Activated T-helper 2 cell treated with anti-CD3 and anti-CD28 coated beads, Interferon-gamma antibody, Interleukin-2, Interleukin-4, amounts not matched to agents 10 μg/mL and 5 μg/mL and 100 μg/mL, durations not matched to agents 14 hours and 24 hours and 36 hours (primary cell): ENCODE data around the gene CD2. TPM values are rescaled to one million over a fixed set of nuclear protein-coding genes. Genes with fewer than 3 reads are reported as not detected.

Experiments
- DNase-seq: peaks from one replicate; pipeline ENCODE4 v3.0.0; 2021; ENCODE audit warnings: low spot score
- H3K27ac Mint-ChIP-seq: one replicate; pipeline ENCODE4 v1.8.0; 2021; ENCODE audit warnings: mixed read lengths
- H3K27me3 Mint-ChIP-seq: one replicate; pipeline ENCODE4 v1.8.0; 2021; ENCODE audit warnings: low read depth, mixed read lengths
- H3K36me3 Mint-ChIP-seq: one replicate; pipeline ENCODE4 v1.8.0; 2021; ENCODE audit warnings: low read depth, mixed read lengths
- H3K4me1 Mint-ChIP-seq: one replicate; pipeline ENCODE4 v1.8.0; 2021; ENCODE audit warnings: low read depth, mixed read lengths
- H3K4me3 Mint-ChIP-seq: one replicate; pipeline ENCODE4 v1.8.0; 2021; ENCODE audit warnings: low read depth, mild to moderate bottlenecking, moderate library complexity, mixed read lengths
- H3K9me3 Mint-ChIP-seq: one replicate; pipeline ENCODE4 v1.8.0; 2021; ENCODE audit warnings: mixed read lengths
- intact Hi-C: fragments of 100-400 bp; cut with micrococcal nuclease; formaldehyde crosslinking; loops from one replicate; pipeline ENCODE4 v1.15.1; 2023
- total RNA-seq: library from RNA; stranded (reverse); gene quantifications from 2 replicates; pipeline ENCODE4 v1.2.3, GENCODE V29; 2022

Gene CD2
- total RNA-seq, 1 donor from 2014 or later, result 304 TPM

GRCh38 chr1:116737020-116737854, 17.0 kb upstream of the CD2 start:
- Mint-ChIP-seq H3K4me1 (peaks cover 69% of the 10 kb centered on the region), H3K27ac (peak overlapping the region; percentile 100)

GRCh38 chr1:116737855-116738321, 16.3 kb upstream of the CD2 start:
- intact Hi-C loops, result loop anchor here (1.0 to 10.0 kb wide), 12 partner anchors 11 to 359 kb away; partner anchors contain the start of genes CD2 and CD58
- Mint-ChIP-seq H3K4me1 (peaks cover 65% of the 10 kb centered on the region), H3K27me3 (no peaks in the 10 kb centered on the region), H3K4me3 (peak overlapping the region; percentile 61), H3K27ac (peak overlapping the region; percentile 100), H3K9me3 (peaks cover 11% of the 10 kb centered on the region), H3K36me3 (peaks cover 14% of the 10 kb centered on the region)
- peak; percentile 39 for DNase-seq

More at GRCh38 chr1:116737020-116737854, 17.0 kb upstream of the CD2 start:
- Mint-ChIP-seq H3K4me3 (peak overlapping the region; percentile 61), H3K9me3 (peaks cover 7% of the 10 kb centered on the region), H3K27me3 (no peaks in the 10 kb centered on the region), H3K36me3 (peaks cover 12% of the 10 kb centered on the region)
- intact Hi-C loops, result loop anchor here (1.0 to 10.0 kb wide), 7 partner anchors 10 to 325 kb away; partner anchors contain the start of gene CD58
- peak; percentile 70 for DNase-seq

DNA sequence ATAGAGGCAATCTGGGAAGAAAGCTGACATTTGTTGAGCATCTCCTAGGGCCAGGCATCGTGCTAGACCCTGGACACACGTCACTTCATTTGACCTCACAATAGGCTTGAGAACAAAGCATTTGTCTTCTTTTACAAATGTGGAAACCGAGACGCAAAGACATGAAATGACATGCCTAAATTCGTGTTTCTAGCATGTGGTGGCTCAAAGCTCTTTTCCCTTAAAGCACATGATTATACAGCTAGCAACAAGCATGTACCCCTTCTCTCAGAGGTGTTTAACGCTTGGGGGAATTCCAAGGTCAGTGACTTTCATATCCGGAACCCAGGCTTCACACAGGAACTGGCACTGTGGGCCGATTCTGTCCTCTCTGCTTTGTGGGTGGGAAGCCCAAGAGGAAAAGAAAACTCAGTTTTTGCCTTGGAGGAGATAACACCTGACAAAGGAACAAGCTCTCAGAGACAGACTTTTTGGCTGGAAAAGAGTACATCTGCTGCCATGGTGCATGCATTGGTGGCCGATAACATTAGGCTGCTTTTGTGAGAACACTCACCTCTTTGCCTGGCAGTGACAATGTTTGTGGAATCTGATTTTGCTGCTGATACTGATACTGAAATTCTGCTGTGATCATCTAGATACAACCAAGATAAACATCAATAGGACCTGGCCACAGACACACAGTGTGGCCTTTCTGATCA, 15.4 kb upstream of the CD2 start:
- Mint-ChIP-seq H3K9me3 (peaks cover 21% of the 10 kb centered on the region), H3K27ac (peak overlapping the region; percentile 100), H3K4me3 (peak overlapping the region; percentile 61), H3K36me3 (peaks cover 24% of the 10 kb centered on the region), H3K27me3 (no peaks in the 10 kb centered on the region), H3K4me1 (peaks cover 59% of the 10 kb centered on the region)
- peak; percentile 57 for DNase-seq
- intact Hi-C loops, result loop anchor here (1.0 to 10.0 kb wide), 7 partner anchors 15 to 360 kb away; partner anchors contain the start of genes CD2 and CD58

GRCh38 chr1:116739371-116740012, 14.7 kb upstream of the CD2 start:
- no peaks in the 10 kb centered on the region for H3K27me3 Mint-ChIP-seq
- peaks cover 56% of the 10 kb centered on the region for H3K4me1 Mint-ChIP-seq
- peaks cover 30% of the 10 kb centered on the region for H3K36me3 Mint-ChIP-seq
- peaks cover 27% of the 10 kb centered on the region for H3K9me3 Mint-ChIP-seq
- peak overlapping the region; percentile 61 for H3K4me3 Mint-ChIP-seq
- intact Hi-C loops, result loop anchor here (2.0 to 10.0 kb wide), 3 partner anchors 165 to 361 kb away; partner anchors contain the start of gene CD58
- DNase-seq, result no peak
- H3K27ac Mint-ChIP-seq, result peak overlapping the region; percentile 100

DNA sequence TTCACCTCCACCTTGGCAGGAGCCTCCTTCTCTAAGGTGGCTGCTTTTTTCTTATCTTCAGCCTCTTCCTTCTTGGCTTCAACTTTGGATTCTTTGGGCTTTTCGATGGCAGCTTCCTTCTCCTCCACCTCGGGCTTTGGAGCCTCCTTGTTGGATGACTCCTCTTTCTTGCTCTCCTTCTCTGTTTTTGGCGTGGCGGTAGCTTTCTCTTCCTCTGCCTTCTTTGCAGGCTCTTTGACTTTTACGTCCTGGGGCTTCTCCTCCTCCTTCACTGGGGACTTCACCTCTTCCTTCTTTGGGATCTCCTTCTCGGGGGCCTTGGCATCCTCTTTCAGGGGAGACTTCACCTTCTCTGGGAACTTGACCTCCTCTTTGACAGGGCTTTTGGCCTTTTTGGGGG, 13.9 kb upstream of the CD2 start:
- intact Hi-C loops, result no loop called here
- no peaks in the 10 kb centered on the region for H3K27me3 Mint-ChIP-seq
- H3K9me3 Mint-ChIP-seq, result peaks cover 36% of the 10 kb centered on the region
- H3K36me3 Mint-ChIP-seq, result peaks cover 38% of the 10 kb centered on the region
- H3K27ac Mint-ChIP-seq, result peak overlapping the region; percentile 100
- DNase-seq, result no peak
- peaks cover 56% of the 10 kb centered on the region for H3K4me1 Mint-ChIP-seq
- peak overlapping the region; percentile 27 for H3K4me3 Mint-ChIP-seq

GRCh38 chr1:116740746-116741145, 13.5 kb upstream of the CD2 start:
- Mint-ChIP-seq H3K27me3 (no peaks in the 10 kb centered on the region), H3K9me3 (peaks cover 40% of the 10 kb centered on the region), H3K4me1 (peaks cover 52% of the 10 kb centered on the region), H3K27ac (peak overlapping the region; percentile 100), H3K4me3 (peak overlapping the region; percentile 24), H3K36me3 (peaks cover 43% of the 10 kb centered on the region)
- DNase-seq, result no peak
- intact Hi-C loops, result no loop called here

DNA sequence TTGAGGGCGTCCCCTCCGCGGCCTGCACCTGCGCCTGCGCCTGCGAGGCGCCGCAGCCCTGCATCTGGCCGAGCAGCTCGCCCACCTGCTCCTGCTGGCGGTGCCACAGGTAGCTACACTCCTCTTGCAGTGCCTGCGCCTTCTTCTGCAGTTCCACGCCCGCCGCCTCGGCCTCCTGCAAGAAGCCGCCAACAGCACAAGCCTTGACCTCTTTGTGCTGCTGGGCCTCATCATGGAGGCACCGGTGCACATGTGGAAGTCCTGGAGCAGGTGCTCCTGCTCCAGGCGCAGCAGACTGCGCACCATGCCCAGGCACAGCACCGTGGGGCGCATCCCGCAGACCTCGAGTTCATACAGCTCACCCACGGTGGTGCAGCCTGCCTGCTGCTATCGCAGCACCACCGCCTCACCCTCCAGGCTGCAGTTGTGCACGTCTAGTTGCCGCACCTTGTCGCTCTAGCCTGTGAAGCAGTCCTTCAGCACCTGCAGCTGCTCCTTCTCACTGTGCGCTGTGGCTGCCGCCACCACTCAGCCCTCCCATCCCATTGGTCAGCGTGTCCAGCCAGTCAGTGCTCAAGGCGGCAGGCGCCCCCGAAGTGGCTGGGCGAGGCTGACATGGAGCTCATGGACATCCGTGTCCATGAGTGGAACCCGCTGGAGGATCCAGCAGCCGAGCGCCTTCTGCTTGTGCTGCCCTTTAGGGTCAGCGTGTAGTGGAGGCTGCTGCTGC, 12.2 kb upstream of the CD2 start:
- DNase-seq, result no peak
- Mint-ChIP-seq H3K4me3 (no peak overlapping the region), H3K27ac (no peak overlapping the region), H3K36me3 (peaks cover 52% of the 10 kb centered on the region), H3K27me3 (no peaks in the 10 kb centered on the region), H3K4me1 (peaks cover 41% of the 10 kb centered on the region), H3K9me3 (peaks cover 53% of the 10 kb centered on the region)
- intact Hi-C loops, result no loop called here

GRCh38 chr1:116743535-116743934, 10.7 kb upstream of the CD2 start:
- H3K27ac Mint-ChIP-seq, result peak overlapping the region; percentile 9
- H3K4me3 Mint-ChIP-seq, result no peak overlapping the region
- DNase-seq, result no peak
- H3K36me3 Mint-ChIP-seq, result peaks cover 65% of the 10 kb centered on the region
- intact Hi-C loops, result no loop called here
- no peaks in the 10 kb centered on the region for H3K27me3 Mint-ChIP-seq
- H3K4me1 Mint-ChIP-seq, result peaks cover 26% of the 10 kb centered on the region
- H3K9me3 Mint-ChIP-seq, result peaks cover 68% of the 10 kb centered on the region

DNA sequence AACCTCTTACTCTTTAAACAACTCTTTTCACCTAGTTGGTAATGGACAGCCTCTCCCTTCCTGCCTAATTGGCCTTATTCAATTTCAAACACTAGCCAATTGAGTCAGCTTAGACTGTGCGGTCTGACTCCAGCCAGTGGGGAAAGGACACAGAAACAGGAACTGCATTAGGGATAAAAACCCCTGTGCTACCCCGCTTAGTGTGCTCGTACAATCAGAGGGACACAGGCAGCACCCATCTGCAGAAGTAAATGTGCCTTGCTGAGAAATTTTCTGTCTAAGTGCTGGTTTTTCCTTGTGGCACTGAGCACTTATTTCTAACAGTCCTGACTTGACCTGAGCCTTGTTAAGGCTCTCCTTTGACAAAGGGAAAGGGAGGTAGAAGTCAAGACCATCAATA, 6.0 kb upstream of the CD2 start:
- DNase-seq, result no peak

DNA sequence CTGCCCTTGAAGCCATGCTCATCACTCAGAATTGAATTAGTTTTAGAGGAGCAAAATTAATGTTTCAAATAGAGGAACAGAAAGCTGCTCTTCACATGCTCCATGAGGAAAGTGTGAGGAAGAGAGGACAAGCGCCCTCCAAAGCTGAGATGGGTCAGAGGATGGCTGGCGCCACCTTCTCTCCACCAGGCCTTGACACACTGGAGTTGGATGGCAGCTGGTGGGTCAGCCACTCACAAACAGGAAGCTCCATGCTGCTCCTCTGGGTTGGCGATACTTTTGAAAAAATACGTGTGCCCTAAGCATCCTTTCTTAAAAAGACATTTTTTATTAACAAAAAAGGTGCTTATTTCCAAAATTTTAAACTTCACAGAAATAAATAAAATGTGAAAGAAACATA, 3.1 kb upstream of the CD2 start:
- peaks cover 28% of the 10 kb centered on the region for H3K4me1 Mint-ChIP-seq
- no peak for DNase-seq
- peaks cover 58% of the 10 kb centered on the region for H3K36me3 Mint-ChIP-seq
- H3K9me3 Mint-ChIP-seq, result peaks cover 43% of the 10 kb centered on the region
- peak overlapping the region; percentile 83 for H3K27ac Mint-ChIP-seq
- intact Hi-C loops, result no loop called here
- H3K4me3 Mint-ChIP-seq, result no peak overlapping the region
- H3K27me3 Mint-ChIP-seq, result no peaks in the 10 kb centered on the region

More for the DNA sequence above, 6.0 kb upstream of the CD2 start:
- Mint-ChIP-seq H3K36me3 (peaks cover 63% of the 10 kb centered on the region), H3K4me3 (no peak overlapping the region), H3K4me1 (peaks cover 19% of the 10 kb centered on the region), H3K9me3 (peaks cover 72% of the 10 kb centered on the region), H3K27ac (no peak overlapping the region), H3K27me3 (no peaks in the 10 kb centered on the region)
- intact Hi-C loops, result no loop called here

DNA sequence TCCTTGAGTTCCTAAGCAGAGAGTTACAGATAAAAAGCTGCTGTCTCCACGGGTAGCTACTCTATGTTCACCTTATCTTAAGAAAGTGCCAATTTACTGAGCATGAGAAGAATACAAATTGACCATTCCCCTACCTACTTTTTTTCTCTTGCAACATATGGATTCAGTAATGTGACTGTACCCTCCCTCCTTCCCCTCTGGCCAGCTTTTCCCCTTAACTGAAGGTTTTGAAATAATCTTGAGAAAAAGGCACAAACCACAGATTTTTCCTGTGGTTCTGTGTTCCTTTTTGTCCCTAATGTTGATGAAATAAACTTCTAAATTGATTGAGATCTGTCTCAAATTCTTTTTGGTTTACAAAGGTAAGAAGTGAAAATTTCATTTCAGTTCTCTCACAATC, 2.6 kb upstream of the CD2 start:
- peaks cover 39% of the 10 kb centered on the region for H3K9me3 Mint-ChIP-seq
- peak overlapping the region; percentile 83 for H3K27ac Mint-ChIP-seq
- peaks cover 28% of the 10 kb centered on the region for H3K4me1 Mint-ChIP-seq
- H3K36me3 Mint-ChIP-seq, result peaks cover 58% of the 10 kb centered on the region
- H3K27me3 Mint-ChIP-seq, result no peaks in the 10 kb centered on the region
- intact Hi-C loops, result no loop called here
- DNase-seq, result no peak
- peak overlapping the region; percentile 40 for H3K4me3 Mint-ChIP-seq

GRCh38 chr1:116753312-116753711, 918 bp upstream of the CD2 start:
- no peaks in the 10 kb centered on the region for H3K27me3 Mint-ChIP-seq
- H3K9me3 Mint-ChIP-seq, result peaks cover 22% of the 10 kb centered on the region
- H3K36me3 Mint-ChIP-seq, result peaks cover 62% of the 10 kb centered on the region
- H3K4me1 Mint-ChIP-seq, result peaks cover 28% of the 10 kb centered on the region
- no peak for DNase-seq
- intact Hi-C loops, result no loop called here
- peak overlapping the region; percentile 99 for H3K4me3 Mint-ChIP-seq
- peak overlapping the region; percentile 97 for H3K27ac Mint-ChIP-seq
